Endothelial cell of umbilical vein (primary cell): ENCODE measurements around the gene RHOC. TPM values are rescaled to one million over a fixed set of nuclear protein-coding genes. Genes with fewer than 3 reads are reported as not detected.

ENCODE experiments used
- BruUV-seq: library from RNA; stranded (reverse); fragments of 400-500 nt; replicated peaks from 2 replicates; lab custom pipeline; 2021; lab: Mats Ljungman, UMichigan
- CTCF ChIA-PET: fragments of 300-600, 350-600 bp; sonication (Branson Sonifier 250); formaldehyde crosslinking; loops from one replicate; lab custom pipeline; 2021; ENCODE audit warnings: antibody characterized with exemption, inconsistent platforms; lab: Charles Lee
- POLR2A ChIA-PET: fragments of 300-600, 350-600 bp; sonication (Branson Sonifier 250); formaldehyde crosslinking; loops from one replicate; lab custom pipeline; 2021; ENCODE audit warnings: antibody characterized with exemption, inconsistent platforms; lab: Charles Lee
- DNase-seq: peaks from one replicate; pipeline ENCODE4 v3.0.0-alpha.2; 2011; ENCODE audit warnings: low read depth, low spot score
- FAIRE-seq: peaks from 2 replicates; lab custom pipeline; 2011; peaks lifted over from hg19 to GRCh38; lab: Jason Lieb, UNC
- H2AFZ ChIP-seq: 2 replicates; pipeline ENCODE4 v1.6.0; 2012; ENCODE audit warnings: low read depth, low read length, control low read depth, inconsistent platforms
- H3K27ac ChIP-seq: 2 replicates; pipeline ENCODE4 v1.5.1; 2011; ENCODE audit warnings: low read depth, mild to moderate bottlenecking, control low read depth, low read length, moderate library complexity; ENCODE audit not compliant: insufficient read depth
- H3K27me3 ChIP-seq, 2 experiments: 2 replicates each; pipeline versions ENCODE4 v1.6.0 to v1.6.1; 2011; ENCODE audit warnings: low read length in 2 of 2, mixed read lengths in 1 of 2; ENCODE audit not compliant: control insufficient read depth in 2 of 2, insufficient read depth in 2 of 2
- H3K36me3 ChIP-seq, 2 experiments: 2 replicates in 1 of 2; 3 replicates in 1 of 2; pipeline ENCODE4 v1.5.1; 2011; ENCODE audit warnings: low read length in 2 of 2, mild to moderate bottlenecking in 1 of 2, moderate library complexity in 1 of 2; ENCODE audit not compliant: control insufficient read depth in 2 of 2, insufficient read depth in 2 of 2; ENCODE audit errors: extremely low read depth in 1 of 2
- H3K4me1 ChIP-seq: 3 replicates; pipeline ENCODE4 v1.5.1; 2011; ENCODE audit warnings: mild to moderate bottlenecking, low read length; ENCODE audit not compliant: control insufficient read depth, insufficient read depth; ENCODE audit errors: extremely low read depth
- H3K4me2 ChIP-seq: 2 replicates; pipeline ENCODE4 v1.6.1; 2011; ENCODE audit warnings: low read length, control low read depth, mixed read lengths; ENCODE audit not compliant: insufficient read depth
- H3K4me3 ChIP-seq, 3 experiments: fragments of 200-600 bp in 1 of 3; sonication (generic), shearing (Covaris generic) in 1 of 3; replicated peaks in 1 of 3; 2 replicates each; pipeline ENCODE4 v1.5.1; 2011 to 2016; ENCODE audit warnings: control low read depth in 3 of 3, low read length in 3 of 3, mild to moderate bottlenecking in 2 of 3, inconsistent platforms in 1 of 3, low read depth in 1 of 3, moderate library complexity in 1 of 3; ENCODE audit not compliant: insufficient read depth in 1 of 3
- H3K79me2 ChIP-seq: 2 replicates; pipeline ENCODE4 v1.6.0; 2012; ENCODE audit warnings: low read length, inconsistent platforms; ENCODE audit not compliant: control insufficient read depth, insufficient read depth
- H3K9ac ChIP-seq: replicated peaks from 2 replicates; pipeline ENCODE3; 2011; ENCODE audit warnings: low read length, control low read depth; ENCODE audit not compliant: insufficient read depth; ENCODE audit errors: extremely low read depth
- H3K9me1 ChIP-seq: replicated peaks from 3 replicates; pipeline ENCODE4 v1.6.0; 2011; ENCODE audit warnings: mild to moderate bottlenecking, low read length; ENCODE audit not compliant: control insufficient read depth, insufficient read depth; ENCODE audit errors: extremely low read depth
- H3K9me3 ChIP-seq: replicated peaks from 2 replicates; pipeline ENCODE4 v1.5.1; 2012; ENCODE audit warnings: low read length, inconsistent platforms; ENCODE audit not compliant: control insufficient read depth, insufficient read depth
- H4K20me1 ChIP-seq: replicated peaks from 2 replicates; pipeline ENCODE3; 2011; ENCODE audit warnings: mild to moderate bottlenecking, low read length; ENCODE audit not compliant: control insufficient read depth, insufficient read depth; ENCODE audit errors: extremely low read depth
- CTCF ChIP-seq, 2 donors: IDR thresholded peaks; 1 replicate in 1 of 2; 2 replicates in 1 of 2; pipeline ENCODE4 v1.5.1; 2011; ENCODE audit warnings: low read length in 2 of 2, mild to moderate bottlenecking in 2 of 2, moderate library complexity in 2 of 2, control low read depth in 1 of 2, inconsistent platforms in 1 of 2, low read depth in 1 of 2; ENCODE audit not compliant: insufficient read depth in 1 of 2; ENCODE audit errors: extremely low read depth in 1 of 2
- EZH2 ChIP-seq: IDR thresholded peaks from 2 replicates; pipeline ENCODE4 v1.6.1; 2012; ENCODE audit warnings: borderline replicate concordance, low read depth, mild to moderate bottlenecking, moderate library complexity, low read length, inconsistent platforms; ENCODE audit not compliant: severe bottlenecking
- FOS ChIP-seq: IDR thresholded peaks from 2 replicates; pipeline ENCODE4 v1.6.1; 2011; ENCODE audit warnings: mild to moderate bottlenecking, low read length, moderate library complexity, borderline replicate concordance; ENCODE audit not compliant: insufficient read depth
- GATA2 ChIP-seq: IDR thresholded peaks from 2 replicates; pipeline ENCODE4 v1.7.0; 2011; ENCODE audit warnings: low read depth, mild to moderate bottlenecking, moderate library complexity, mixed read lengths, low read length; ENCODE audit not compliant: insufficient read length, insufficient read depth
- JUN ChIP-seq: IDR thresholded peaks from 2 replicates; pipeline ENCODE4 v1.6.1; 2011; ENCODE audit warnings: borderline replicate concordance, low read depth; ENCODE audit not compliant: insufficient read length, insufficient read depth
- MAX ChIP-seq: IDR thresholded peaks from 2 replicates; pipeline ENCODE4 v1.6.1; 2011; ENCODE audit not compliant: insufficient read depth, insufficient read length
- MYC ChIP-seq: IDR thresholded peaks from one replicate; pipeline ENCODE4 v1.6.1; 2011; ENCODE audit warnings: mild to moderate bottlenecking, low read depth, low read length
- POLR2A ChIP-seq: IDR thresholded peaks from 2 replicates; pipeline ENCODE4 v1.6.1; 2012; ENCODE audit warnings: low read depth, mild to moderate bottlenecking, control low read depth, low read length
- POLR2AphosphoS5 ChIP-seq: IDR thresholded peaks from 2 replicates; pipeline ENCODE4 v1.6.1; 2012; ENCODE audit warnings: low read depth, mild to moderate bottlenecking, control low read depth, low read length, moderate library complexity; ENCODE audit not compliant: insufficient read depth
- dilution Hi-C: fragments of 300-500 bp; cut with MboI; formaldehyde crosslinking; loops from one replicate; pipeline ENCODE4 v1.15.0; 2019; ENCODE audit warnings: low sequenced_read_pairs; ENCODE audit not compliant: extremely low pct_ligation_motif_present
- intact Hi-C: fragments of 100-400 bp; cut with micrococcal nuclease; formaldehyde crosslinking; loops from one replicate; pipeline ENCODE4 v1.10.0; 2022
- polyA plus RNA-seq, 4 experiments: library from polyadenylated mRNA; depleted of rRNA in 3 of 4; stranded (reverse) in 3 of 4; unstranded in 1 of 4; fragments of >200 nt; gene quantifications; 2 replicates each; pipeline versions ENCODE4 v1.2.1 to v1.2.3, GENCODE V29; 2011 to 2012; ENCODE audit warnings: missing spikeins in 1 of 4
- total RNA-seq: library from RNA; stranded (reverse); gene quantifications from 2 replicates; pipeline ENCODE4 v1.2.3, GENCODE V29; 2021

The RHOC gene
- total and polyA plus RNA-seq, 2 donors (not counting 3 experiments of a cell fraction or from before 2014, with no cell fraction given) = 699 to 1,244 TPM

- no TSS peak for BruUV-seq
- dilution Hi-C loops (no loop called here), intact Hi-C loops (no loop called here)
- Histone ChIP-seq H3K4me1 (no peaks in the 10 kb centered on the region), H2AFZ (no peak overlapping the region), H3K4me2 (no peak overlapping the region), H3K9me1 (no peaks in the 10 kb centered on the region), H3K36me3 (peaks cover 17 to 29% of the 10 kb centered on the region in 2 experiments), H4K20me1 (no peaks in the 10 kb centered on the region), H3K9me3 (no peaks in the 10 kb centered on the region), H3K4me3 (no peak overlapping the region), H3K9ac (no peak overlapping the region), H3K27me3 (no peaks in the 10 kb centered on the region), H3K79me2 (no peaks in the 10 kb centered on the region), H3K27ac (no peak overlapping the region)
- POLR2A ChIA-PET = no interaction called here
- FAIRE-seq (no peak), DNase-seq (no peak)
- CTCF ChIA-PET = interaction anchor here (1.0 to 1.2 kb wide), 2 partner anchors 13 to 22 kb away, joined by 3 read pairs; no protein-coding TSS in a partner anchor
- TF ChIP-seq EZH2 (no peak), MAX (no peak), FOS (no peak), POLR2AphosphoS5 (no peak), CTCF (IDR thresholded peaks at IDR 0.05; ENCODE audit: extremely low read depth in 1 of 2, insufficient read depth in 1 of 2, low read depth in 1 of 2, low read length in 2 of 2) (no peak), GATA2 (no peak), JUN (no peak), MYC (no peak), POLR2A (no peak)
Measured at GRCh38 chr1:112665857-112666256, 41.1 kb downstream of the RHOC start.
